ENCODE results near the gene REPIN1.
A peak's percentile ranks its signal among the peaks of the same experiment; 100 is the strongest.

REPIN1 gene

DNA sequence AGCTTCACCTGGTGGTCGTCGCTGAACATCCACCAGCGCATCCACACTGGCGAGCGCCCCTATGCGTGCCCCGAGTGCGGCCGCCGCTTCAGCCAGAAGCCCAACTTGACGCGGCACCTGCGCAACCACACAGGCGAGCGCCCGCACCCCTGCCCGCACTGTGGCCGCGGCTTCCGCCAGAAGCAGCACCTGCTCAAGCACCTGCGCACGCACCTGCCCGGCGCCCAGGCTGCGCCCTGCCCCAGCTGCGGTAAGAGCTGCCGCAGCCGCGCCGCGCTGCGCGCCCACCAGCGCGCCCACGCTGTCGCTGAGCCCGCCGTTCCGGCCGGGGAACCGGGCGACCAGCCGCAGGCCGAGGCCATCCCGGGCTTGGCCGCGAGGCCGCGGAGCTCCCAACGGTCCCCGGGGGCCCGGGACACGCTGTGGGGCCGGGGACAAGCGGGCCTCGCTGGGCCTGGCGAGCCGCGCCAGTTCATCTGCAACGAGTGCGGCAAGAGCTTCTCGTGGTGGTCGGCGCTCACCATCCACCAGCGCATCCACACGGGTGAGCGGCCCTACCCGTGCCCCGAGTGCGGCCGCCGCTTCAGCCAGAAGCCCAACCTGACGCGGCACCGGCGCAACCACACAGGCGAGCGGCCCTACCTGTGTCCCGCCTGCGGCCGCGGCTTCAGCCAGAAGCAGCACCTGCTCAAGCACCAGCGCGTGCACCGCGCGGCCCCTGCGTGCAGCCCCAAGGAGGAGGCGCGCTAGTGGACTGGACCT is 28.9 kb downstream of the REPIN1 start:
- no peak for DNase-seq

- DNase-seq, result no peak
These were observed 29.7 kb downstream of the REPIN1 start for GRCh38 chr7:150398108-150398964.

DNA sequence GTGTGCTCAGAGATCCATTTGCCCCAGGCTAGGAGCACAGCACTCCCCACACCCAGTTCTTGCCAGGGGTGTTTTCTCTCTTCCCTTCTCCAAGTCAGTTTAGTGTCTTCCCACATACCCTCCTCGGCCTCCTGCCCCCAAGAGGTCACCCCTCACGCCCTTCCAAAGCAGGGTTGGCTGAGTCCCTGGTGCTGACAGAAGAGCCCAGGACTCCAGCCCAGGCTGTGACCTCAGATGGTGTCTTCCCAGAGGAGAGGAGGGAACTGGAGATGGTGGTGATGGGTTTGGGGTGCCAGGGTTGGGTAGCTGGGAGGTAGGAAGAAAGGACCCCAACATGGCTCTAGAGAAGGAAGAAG is 30.3 kb downstream of the REPIN1 start:
- no peak for DNase-seq

- DNase-seq, result no peak
These were observed 30.9 kb downstream of the REPIN1 start for GRCh38 chr7:150399421-150400007.

- DNase-seq, result no peak
These were observed 31.6 kb downstream of the REPIN1 start for GRCh38 chr7:150400008-150400787.

DNA sequence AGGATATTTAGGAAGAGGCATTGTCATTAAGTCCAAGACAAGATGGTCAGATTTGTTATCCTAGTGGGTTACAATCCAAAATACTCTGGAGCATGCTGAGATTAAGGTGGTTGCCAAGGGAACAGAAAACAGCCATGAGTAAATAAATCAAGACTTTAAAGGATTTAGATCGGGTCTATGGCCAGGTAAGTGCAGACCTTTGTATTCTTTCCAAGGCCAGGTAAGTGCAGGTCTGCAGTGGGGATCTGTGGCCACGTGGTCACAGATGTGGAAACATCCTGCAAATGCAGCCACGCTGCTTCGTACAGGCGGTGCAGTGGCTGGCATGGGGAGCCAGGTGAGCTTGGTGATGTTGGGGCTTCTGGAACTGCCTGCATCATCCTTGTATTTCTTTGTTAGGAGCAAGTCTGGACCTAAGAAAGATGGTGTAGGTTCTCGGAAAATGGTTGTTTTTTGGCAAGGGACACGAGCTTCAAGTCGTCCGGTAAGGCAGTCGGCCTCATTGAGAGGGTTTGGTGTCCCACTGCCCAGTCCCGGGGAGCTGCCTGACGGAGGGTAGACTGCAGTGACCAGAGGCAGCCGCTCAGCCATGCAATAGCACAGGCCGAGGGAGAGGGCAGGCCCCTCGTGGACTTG is 32.3 kb downstream of the REPIN1 start:
- no peak for DNase-seq

DNA sequence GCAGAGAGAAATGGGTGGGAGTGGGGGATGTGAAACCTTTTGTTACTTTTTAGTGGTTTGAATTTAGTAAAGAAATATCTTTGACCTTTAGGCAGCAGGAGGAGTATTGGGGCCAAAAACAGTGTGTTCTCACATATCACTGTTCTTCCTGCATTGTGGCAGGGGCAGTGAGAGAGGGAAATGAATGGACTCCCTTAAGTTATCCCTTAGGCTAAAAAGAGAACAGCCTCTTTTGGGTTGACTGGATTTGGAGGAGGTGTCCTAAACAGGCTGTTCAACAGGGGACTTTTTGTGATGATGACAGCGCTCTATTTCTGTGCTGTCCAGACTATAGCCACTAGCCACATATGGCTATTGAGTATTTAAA is 32.8 kb downstream of the REPIN1 start:
- no peak for DNase-seq

- no peak for DNase-seq
These were observed 33.4 kb downstream of the REPIN1 start for GRCh38 chr7:150401861-150402631.

DNA sequence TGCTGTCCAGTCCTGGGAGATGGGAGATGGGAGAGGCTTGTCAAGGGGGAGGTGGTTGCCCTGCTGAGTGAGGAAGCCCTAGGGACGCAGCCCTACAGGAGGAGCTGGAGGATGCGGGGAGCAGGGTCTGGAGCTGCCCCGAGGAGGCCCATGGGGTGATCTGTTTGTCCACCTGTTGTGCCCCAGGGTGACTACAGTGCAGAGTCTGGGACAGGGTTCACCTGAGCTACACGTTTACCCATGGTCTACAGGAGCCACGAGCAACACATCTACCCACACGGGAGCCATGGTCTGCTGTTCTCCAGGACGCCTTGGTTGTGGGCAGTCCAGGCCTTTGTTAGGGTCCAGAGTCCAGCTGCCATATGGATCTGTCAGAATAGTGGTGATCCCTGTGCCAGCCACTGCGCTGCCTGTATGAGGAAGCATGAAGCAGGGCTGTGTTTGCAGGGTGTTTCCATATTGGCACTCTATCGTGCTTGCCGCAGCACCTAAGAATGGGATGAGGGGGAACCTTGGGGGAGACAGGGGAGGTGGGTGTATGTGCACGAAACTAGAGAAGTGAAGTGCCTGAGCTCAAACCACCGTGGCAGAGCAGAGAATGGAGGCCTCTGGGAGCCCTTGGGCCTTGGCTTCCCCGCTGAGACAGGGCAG is 34.2 kb downstream of the REPIN1 start:
- no peak for DNase-seq

- no peak for DNase-seq
These were observed 35.0 kb downstream of the REPIN1 start for GRCh38 chr7:150403376-150404171.

GRCh38 chr7:150404172-150404804 is 35.7 kb downstream of the REPIN1 start:
- DNase-seq, result no peak

GRCh38 chr7:150404805-150405583 is 36.4 kb downstream of the REPIN1 start:
- peak; percentile 72 for DNase-seq

GRCh38 chr7:150405584-150406311 is 37.1 kb downstream of the REPIN1 start:
- no peak for DNase-seq

DNA sequence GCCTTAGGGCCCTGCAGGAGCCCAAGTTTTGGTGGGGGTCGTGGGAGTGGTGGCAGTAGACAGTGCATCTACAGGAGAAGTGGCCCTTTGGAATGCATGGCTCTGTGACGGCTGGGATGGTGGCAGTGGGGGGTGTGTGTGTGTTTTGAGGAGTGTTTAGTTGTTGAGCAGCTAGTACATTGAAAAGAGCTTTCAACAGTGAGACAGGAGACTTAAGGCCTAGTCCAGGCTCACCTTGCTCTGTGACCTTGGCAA is 37.6 kb downstream of the REPIN1 start:
- no peak for DNase-seq

- DNase-seq, result no peak
These were observed 38.2 kb downstream of the REPIN1 start for GRCh38 chr7:150406567-150407421.

DNA sequence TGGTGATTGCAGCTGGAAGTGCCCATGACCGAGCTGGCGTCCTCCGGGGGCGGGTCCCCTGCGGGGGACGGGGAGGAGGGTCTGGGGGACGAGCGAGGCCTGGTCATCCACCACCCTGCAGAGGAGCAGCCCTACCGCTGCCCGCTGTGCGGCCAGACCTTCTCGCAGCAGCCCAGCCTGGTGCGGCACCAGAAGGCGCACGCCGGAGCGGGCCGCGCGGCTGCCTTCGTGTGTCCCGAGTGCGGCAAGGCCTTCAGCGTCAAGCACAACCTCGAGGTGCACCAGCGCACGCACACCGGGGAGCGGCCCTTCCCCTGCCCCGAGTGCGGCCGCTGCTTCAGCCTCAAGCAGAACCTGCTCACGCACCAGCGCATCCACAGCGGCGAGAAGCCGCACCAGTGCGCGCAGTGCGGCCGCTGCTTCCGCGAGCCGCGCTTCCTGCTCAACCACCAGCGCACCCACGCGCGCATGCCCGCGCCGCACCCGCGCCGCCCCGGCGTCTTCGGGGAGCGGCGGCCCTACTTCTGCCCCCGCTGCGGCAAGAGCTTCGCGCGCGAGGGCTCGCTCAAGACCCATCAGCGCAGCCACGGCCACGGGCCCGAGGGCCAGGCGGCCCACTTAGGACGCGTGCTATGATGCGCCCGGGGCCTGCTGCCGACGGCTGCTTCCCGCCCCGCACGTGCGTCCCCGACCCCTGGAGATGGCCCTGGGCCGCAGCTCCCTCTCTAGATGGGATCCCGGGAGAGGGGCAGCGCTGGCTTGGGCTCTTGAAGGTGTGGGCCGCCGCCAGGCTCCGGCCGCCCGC is 39.2 kb downstream of the REPIN1 start:
- no peak for DNase-seq

Measured in NCI-H1092 (cell line).